HEK293T (cell line): Measurements from ENCODE around the gene FAM50A.

ENCODE experiments used
- CTCF ChIA-PET: fragments of 350-600 bp; formaldehyde crosslinking; extraction: SDS; loops from one replicate; lab custom pipeline; 2021; ENCODE audit warnings: antibody characterized with exemption, inconsistent platforms; lab: Yijun Ruan, JAX
- POLR2A ChIA-PET: fragments of 350-600 bp; formaldehyde crosslinking; extraction: SDS; loops from one replicate; lab custom pipeline; 2020; ENCODE audit warnings: antibody characterized with exemption, inconsistent platforms; lab: Yijun Ruan, JAX
- DNase-seq: peaks from one replicate; pipeline ENCODE4 v3.0.0; 2012; ENCODE audit warnings: mixed read lengths; ENCODE audit errors: extremely low spot score
- ARNT ChIP-seq: fragments of 450-650 bp; IDR thresholded peaks from 2 replicates; pipeline ENCODE4 v1.6.1; 2017; ENCODE audit warnings: mild to moderate bottlenecking
- BHLHE40 ChIP-seq: fragments of 450-650 bp; IDR thresholded peaks from 2 replicates; pipeline ENCODE4 v1.6.1; 2016; ENCODE audit warnings: mild to moderate bottlenecking, moderate library complexity, borderline replicate concordance
- CTBP1 ChIP-seq: fragments of 450-650 bp; IDR thresholded peaks from 2 replicates; pipeline ENCODE4 v1.6.1; 2016; ENCODE audit warnings: borderline replicate concordance
- ELF4 ChIP-seq: fragments of 450-650 bp; IDR thresholded peaks from 2 replicates; pipeline ENCODE4 v1.6.1; 2017; ENCODE audit warnings: antibody characterized with exemption
- FOXA1 ChIP-seq: fragments of 450-650 bp; IDR thresholded peaks from 2 replicates; pipeline ENCODE4 v1.6.1; 2016; ENCODE audit warnings: mild to moderate bottlenecking
- FOXK2 ChIP-seq: fragments of 450-650 bp; IDR thresholded peaks from 2 replicates; pipeline ENCODE4 v1.6.1; 2016; ENCODE audit warnings: mild to moderate bottlenecking
- FOXM1 ChIP-seq: fragments of 450-650 bp; IDR thresholded peaks from 2 replicates; pipeline ENCODE4 v1.6.1; 2017; ENCODE audit warnings: mild to moderate bottlenecking, borderline replicate concordance
- HDGF ChIP-seq: fragments of 450-650 bp; IDR thresholded peaks from 2 replicates; pipeline ENCODE4 v1.6.1; 2017; ENCODE audit warnings: antibody characterized with exemption, borderline replicate concordance
- L3MBTL2 ChIP-seq: fragments of 450-650 bp; conservative IDR thresholded peaks from 2 replicates; pipeline ENCODE4 v1.6.1; 2016; ENCODE audit warnings: mild to moderate bottlenecking
- LEF1 ChIP-seq: fragments of 450-650 bp; IDR thresholded peaks from 2 replicates; pipeline ENCODE4 v1.6.1; 2017; ENCODE audit warnings: mild to moderate bottlenecking, borderline replicate concordance
- NFRKB ChIP-seq: fragments of 450-650 bp; IDR thresholded peaks from 2 replicates; pipeline ENCODE4 v1.6.1; 2016; ENCODE audit warnings: mild to moderate bottlenecking, moderate library complexity
- PKNOX1 ChIP-seq: fragments of 450-650 bp; IDR thresholded peaks from 2 replicates; pipeline ENCODE4 v1.6.1; 2016
- SP1 ChIP-seq: fragments of 450-650 bp; IDR thresholded peaks from 2 replicates; pipeline ENCODE4 v1.6.1; 2017
- SUZ12 ChIP-seq: fragments of 450-650 bp; IDR thresholded peaks from 2 replicates; pipeline ENCODE4 v1.6.1; 2016; ENCODE audit warnings: mild to moderate bottlenecking
- TARDBP ChIP-seq: fragments of 450-650 bp; IDR thresholded peaks from 2 replicates; pipeline ENCODE4 v1.6.1; 2016
- ZNF384 ChIP-seq: fragments of 450-650 bp; IDR thresholded peaks from 2 replicates; pipeline ENCODE4 v1.6.1; 2016

The FAM50A gene

GRCh38 chrX:154485150-154486051 lies 41.5 kb downstream of the FAM50A start:
- ChIA-PET CTCF (no interaction called here), POLR2A (interaction anchor here (1.0 kb wide), 2 partner anchors 42 to 43 kb away, joined by 3 to 7 read pairs; no protein-coding TSS in a partner anchor)
- no peak for DNase-seq
- TF ChIP-seq CTBP1 (no peak), PKNOX1 (no peak), SUZ12 (no peak), L3MBTL2 (no peak; the same call in 1 of the 2 replicates), FOXK2 (no peak), ZNF384 (no peak), LEF1 (no peak), ARNT (no peak), BHLHE40 (no peak), ELF4 (no peak), TARDBP (no peak), NFRKB (no peak), FOXA1 (no peak), FOXM1 (no peak), SP1 (no peak), HDGF (no peak)

- DNase-seq = no peak
- ChIA-PET CTCF (no interaction called here), POLR2A (interaction anchor here (1.0 to 1.4 kb wide), 4 partner anchors 41 to 74 kb away, joined by 3 to 7 read pairs (median 5); no protein-coding TSS in a partner anchor)
- TF ChIP-seq BHLHE40 = no peak
- TF ChIP-seq LEF1 = no peak
- TF ChIP-seq FOXK2 = no peak
- TF ChIP-seq L3MBTL2 = no peak; the same call in 1 of the 2 replicates
- TF ChIP-seq SUZ12 = no peak
- TF ChIP-seq TARDBP = no peak
- TF ChIP-seq HDGF = no peak
- TF ChIP-seq ZNF384 = no peak
Measured at GRCh38 chrX:154486052-154486395, 42.1 kb downstream of the FAM50A start.

- TF ChIP-seq FOXA1 (no peak), LEF1 (no peak), FOXK2 (no peak), CTBP1 (no peak), HDGF (no peak), FOXM1 (no peak), BHLHE40 (no peak), SP1 (no peak), ARNT (no peak), SUZ12 (no peak), PKNOX1 (no peak), ZNF384 (no peak), L3MBTL2 (no peak), TARDBP (no peak), ELF4 (no peak), NFRKB (no peak)
- DNase-seq = peak; percentile 53
- ChIA-PET POLR2A (interaction anchor here (0.6 to 2.4 kb wide), 9 partner anchors 9 to 89 kb away, joined by 3 to 12 read pairs (median 3); partner anchors contain the start of gene LAGE3), CTCF (interaction anchor here (0.5 to 0.9 kb wide), 2 partner anchors 61 to 113 kb away, joined by 3 to 4 read pairs; no protein-coding TSS in a partner anchor)
Measured at GRCh38 chrX:154486396-154487207, 42.7 kb downstream of the FAM50A start, which contains the start of gene UBL4A. Gene UBL4A, minus strand, starts transcription at chrX:154486615. Its CDS starts 31 bp downstream, at chrX:154486584.

GRCh38 chrX:154487518-154488290 lies 43.8 kb downstream of the FAM50A start:
- CTCF ChIA-PET = no interaction called here
- TF ChIP-seq BHLHE40 (no peak), SUZ12 (no peak), FOXM1 (no peak), SP1 (no peak), HDGF (no peak), FOXA1 (no peak), PKNOX1 (no peak), FOXK2 (no peak), ZNF384 (no peak), ELF4 (no peak), LEF1 (no peak), ARNT (no peak), TARDBP (no peak)
- DNase-seq = no peak
- POLR2A ChIA-PET = interaction anchor here (1.2 to 4.2 kb wide), 9 partner anchors 10 to 90 kb away, joined by 3 to 19 read pairs (median 5); partner anchors contain the start of genes LAGE3, RPL10 and TAFAZZIN
